ENCODE measurements around the gene DNAJC5. TPM values are rescaled to one million over a fixed set of nuclear protein-coding genes. Genes with fewer than 3 reads are reported as not detected.

Gene DNAJC5
- total and polyA plus RNA-seq, 2 of the 8 experiments (the other 6 are each of a cell fraction or from before 2014, with no cell fraction given), result 19.2 to 31.2 TPM

- TF ChIP-seq ATF2 (IDR thresholded peaks at IDR 0.05; ENCODE audit: low read length), result no peak
- no peak for TF ChIP-seq RFX5 (IDR thresholded peaks at IDR 0.05; ENCODE audit: borderline replicate concordance, low read depth, low read length)
- TF ChIP-seq FOSL1 (IDR thresholded peaks at IDR 0.05; ENCODE audit: insufficient read depth, low read depth, low read length), result no peak
- no peak for TF ChIP-seq JUND (IDR thresholded peaks at IDR 0.05; ENCODE audit: low read length)
These were observed 20.5 kb downstream of the DNAJC5 start (continued) for GRCh38 chr20:63915471-63915870.

All from H1 (cell line).